Kidney (tissue), 14 donors: Measurements from ENCODE around the gene CD8B2. TPM values are rescaled to one million over a fixed set of nuclear protein-coding genes. Genes with fewer than 3 reads are reported as not detected.
A peak's percentile ranks its signal among the peaks of the same experiment; 100 is the strongest.

ENCODE experiments used
- DNase-seq, 5 donors: peaks; one replicate each; pipeline ENCODE4 v3.0.0-alpha.2; 2013 to 2020
- FAIRE-seq: peaks from 2 replicates; lab custom pipeline; 2012; peaks lifted over from hg19 to GRCh38; lab: Jason Lieb, UNC
- H3K27ac ChIP-seq, 2 donors: one replicate each; pipeline ENCODE4 v1.7.0; 2013; ENCODE audit warnings: low read depth in 2 of 2, low read length in 2 of 2, inconsistent platforms in 1 of 2
- H3K27me3 ChIP-seq: one replicate; pipeline ENCODE4 v1.7.1; 2013; ENCODE audit warnings: low read length, inconsistent platforms; ENCODE audit not compliant: control insufficient read depth, insufficient read depth
- H3K36me3 ChIP-seq, 3 donors: one replicate each; pipeline versions ENCODE4 v1.7.0 to v1.7.1; 2013; ENCODE audit warnings: low read length in 3 of 3, control low read depth in 1 of 3, inconsistent platforms in 1 of 3; ENCODE audit not compliant: insufficient read depth in 3 of 3, control insufficient read depth in 2 of 3
- H3K4me1 ChIP-seq, 3 donors: one replicate each; pipeline versions ENCODE4 v1.7.0 to v1.7.1; 2013; ENCODE audit warnings: low read length in 3 of 3, inconsistent platforms in 1 of 3, low read depth in 1 of 3; ENCODE audit not compliant: control insufficient read depth in 2 of 3, insufficient read depth in 2 of 3
- H3K4me3 ChIP-seq, 3 donors: one replicate each; pipeline versions ENCODE4 v1.7.0 to v1.8.1; 2013; ENCODE audit warnings: low read length in 3 of 3, control low read depth in 1 of 3, inconsistent platforms in 1 of 3
- H3K9ac ChIP-seq, 3 donors: one replicate each; pipeline versions ENCODE4 v1.7.0 to v1.7.1; 2013; ENCODE audit warnings: low read length in 3 of 3, control low read depth in 1 of 3, inconsistent platforms in 1 of 3
- H3K9me3 ChIP-seq, 3 donors: one replicate each; pipeline versions ENCODE4 v1.7.0 to v1.7.1; 2013; ENCODE audit warnings: low read length in 3 of 3, control low read depth in 1 of 3, inconsistent platforms in 1 of 3; ENCODE audit not compliant: control insufficient read depth in 2 of 3, insufficient read depth in 1 of 3
- intact Hi-C: fragments of 100-400 bp; cut with DNase I; formaldehyde crosslinking; loops from one replicate; pipeline ENCODE4 v1.11.1; 2022
- polyA plus RNA-seq: library from polyadenylated mRNA; stranded (reverse); fragments of 350-450 nt; fragmentation: Illumina TruSeq; extraction: RNeasy Lipid Tissue Mini Kit (QIAGEN cat#74804); gene quantifications from one replicate; pipeline ENCODE4 v1.2.3, GENCODE V29; 2014; ENCODE audit warnings: low read depth, low replicate concordance; ENCODE audit not compliant: insufficient read depth
- total RNA-seq: library from RNA; stranded (reverse); fragmentation: NEBNext Ultra II Directional; extraction: Animal tissue kit (Norgen Biotek cat#: 25700); gene quantifications from one replicate; pipeline ENCODE4 v1.2.1, GENCODE V29; 2021
- TF ChIP-seq, protein P1 (sequence below): IDR thresholded peaks from 3 replicates; pipeline ENCODE4 v1.5.1; 2012; ENCODE audit warnings: mild to moderate bottlenecking, moderate library complexity, borderline replicate concordance; ENCODE audit not compliant: insufficient read depth; ENCODE audit errors: extremely low read depth
- donor health status: control.
- donor health status: control.
- donor health status: control.
- donor health status: control.
- donor health status: control.
- donor health status: DM: yes; HTN: yes; CAD: no.
- donor health status: Normal renal cell carcinoma (clear cell type).

The CD8B2 gene
- total and polyA plus RNA-seq, 2 donors from 2014 or later = 0.09 to 0.71 TPM

DNA sequence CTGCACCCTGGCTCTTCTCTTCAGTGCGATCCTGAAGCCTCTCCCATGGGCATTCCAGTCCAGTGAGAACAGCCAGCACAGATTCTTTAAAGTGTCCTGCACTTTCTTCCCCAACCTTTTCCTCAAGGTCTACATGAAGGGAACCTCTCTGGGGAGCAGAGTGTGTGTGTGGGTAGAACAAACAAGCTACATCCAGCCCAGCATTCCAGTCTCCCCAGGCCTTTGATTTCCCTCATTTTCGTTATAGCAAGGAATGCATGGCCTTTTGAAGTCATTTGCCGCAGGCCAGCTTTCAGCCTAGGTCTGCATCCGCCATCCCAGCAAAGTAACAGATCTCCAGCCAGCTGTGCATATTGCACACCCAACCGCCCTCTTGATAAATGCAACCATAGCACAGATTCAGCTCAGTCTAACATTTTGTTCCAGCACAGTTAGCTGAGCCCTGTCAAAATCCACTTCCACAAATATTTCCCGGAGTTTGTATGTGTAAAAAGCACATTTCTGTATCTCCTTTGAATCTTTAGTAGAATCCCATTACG is 44.6 kb downstream of the CD8B2 start:
- TF ChIP-seq, protein P1, sequence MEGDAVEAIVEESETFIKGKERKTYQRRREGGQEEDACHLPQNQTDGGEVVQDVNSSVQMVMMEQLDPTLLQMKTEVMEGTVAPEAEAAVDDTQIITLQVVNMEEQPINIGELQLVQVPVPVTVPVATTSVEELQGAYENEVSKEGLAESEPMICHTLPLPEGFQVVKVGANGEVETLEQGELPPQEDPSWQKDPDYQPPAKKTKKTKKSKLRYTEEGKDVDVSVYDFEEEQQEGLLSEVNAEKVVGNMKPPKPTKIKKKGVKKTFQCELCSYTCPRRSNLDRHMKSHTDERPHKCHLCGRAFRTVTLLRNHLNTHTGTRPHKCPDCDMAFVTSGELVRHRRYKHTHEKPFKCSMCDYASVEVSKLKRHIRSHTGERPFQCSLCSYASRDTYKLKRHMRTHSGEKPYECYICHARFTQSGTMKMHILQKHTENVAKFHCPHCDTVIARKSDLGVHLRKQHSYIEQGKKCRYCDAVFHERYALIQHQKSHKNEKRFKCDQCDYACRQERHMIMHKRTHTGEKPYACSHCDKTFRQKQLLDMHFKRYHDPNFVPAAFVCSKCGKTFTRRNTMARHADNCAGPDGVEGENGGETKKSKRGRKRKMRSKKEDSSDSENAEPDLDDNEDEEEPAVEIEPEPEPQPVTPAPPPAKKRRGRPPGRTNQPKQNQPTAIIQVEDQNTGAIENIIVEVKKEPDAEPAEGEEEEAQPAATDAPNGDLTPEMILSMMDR = no peak
- H3K4me3 ChIP-seq = no peak overlapping the region
- FAIRE-seq (no peak), DNase-seq (peak in 3 of 5 donors; percentile 19 to 38 (median 23))
- intact Hi-C loops = no loop called here
- no peak overlapping the region for H3K27ac ChIP-seq
- H3K9me3 ChIP-seq = no peaks in the 10 kb centered on the region
- H3K4me1 ChIP-seq = peaks cover 0 to 3% (median 3%) of the 10 kb centered on the region in 3 donors
- H3K27me3 ChIP-seq = no peaks in the 10 kb centered on the region
- H3K36me3 ChIP-seq = no peaks in the 10 kb centered on the region
- no peak overlapping the region for H3K9ac ChIP-seq

DNA sequence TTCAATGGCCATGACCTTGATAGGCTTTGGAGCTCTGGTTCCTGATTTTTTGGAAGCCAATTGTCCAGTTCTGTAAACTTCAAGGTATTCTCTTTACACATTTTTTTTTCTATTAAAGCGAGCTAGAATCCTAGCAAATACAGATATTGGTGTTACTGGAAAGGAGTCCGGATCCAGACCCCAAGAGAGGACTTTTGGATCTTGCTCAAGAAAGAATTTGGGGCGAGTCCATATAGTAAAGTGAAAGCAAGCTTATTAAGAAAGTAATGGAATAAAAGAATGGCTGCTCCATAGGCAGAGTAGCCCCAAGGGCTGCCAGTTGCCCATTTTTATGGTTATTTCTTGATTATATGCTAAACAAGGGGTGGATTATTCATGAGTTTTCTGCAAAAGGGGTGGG is 45.1 kb downstream of the CD8B2 start:
- H3K4me1 ChIP-seq = peaks cover 0 to 3% (median 3%) of the 10 kb centered on the region in 3 donors
- TF ChIP-seq, protein P1 = no peak
- intact Hi-C loops = no loop called here
- H3K27me3 ChIP-seq = no peaks in the 10 kb centered on the region
- FAIRE-seq (no peak), DNase-seq (no peak)
- no peak overlapping the region for H3K27ac ChIP-seq
- H3K36me3 ChIP-seq = no peaks in the 10 kb centered on the region
- H3K4me3 ChIP-seq = no peak overlapping the region
- no peaks in the 10 kb centered on the region for H3K9me3 ChIP-seq
- no peak overlapping the region for H3K9ac ChIP-seq

DNA sequence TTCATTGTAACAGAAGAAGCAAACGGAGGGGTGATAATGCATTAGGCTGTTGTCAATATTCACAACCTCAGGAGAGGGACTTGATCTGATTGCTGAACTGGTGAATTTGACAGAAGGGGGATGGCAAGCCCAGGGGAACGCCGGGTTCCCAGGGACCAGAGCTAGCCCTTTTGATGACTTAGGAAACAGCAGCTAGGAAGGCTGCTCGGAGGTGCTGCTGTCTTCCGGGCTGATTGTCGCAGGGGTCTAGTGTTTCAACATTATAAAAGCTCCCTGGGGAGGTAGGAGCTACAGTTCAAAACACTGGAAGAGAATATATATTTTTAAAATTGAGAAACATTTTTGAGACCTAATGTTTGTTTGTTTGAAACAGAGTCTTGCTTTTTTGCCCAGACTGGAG is 47.3 kb downstream of the CD8B2 start:
- no peaks in the 10 kb centered on the region for H3K27me3 ChIP-seq
- no peak for FAIRE-seq
- no peaks in the 10 kb centered on the region for H3K9me3 ChIP-seq
- DNase-seq = no peak
- H3K36me3 ChIP-seq = no peaks in the 10 kb centered on the region
- H3K4me1 ChIP-seq = peaks cover 0 to 3% (median 3%) of the 10 kb centered on the region in 3 donors
- no peak overlapping the region for H3K27ac ChIP-seq
- H3K4me3 ChIP-seq = no peak overlapping the region
- H3K9ac ChIP-seq = no peak overlapping the region
- TF ChIP-seq, protein P1 = no peak
- intact Hi-C loops = no loop called here

DNA sequence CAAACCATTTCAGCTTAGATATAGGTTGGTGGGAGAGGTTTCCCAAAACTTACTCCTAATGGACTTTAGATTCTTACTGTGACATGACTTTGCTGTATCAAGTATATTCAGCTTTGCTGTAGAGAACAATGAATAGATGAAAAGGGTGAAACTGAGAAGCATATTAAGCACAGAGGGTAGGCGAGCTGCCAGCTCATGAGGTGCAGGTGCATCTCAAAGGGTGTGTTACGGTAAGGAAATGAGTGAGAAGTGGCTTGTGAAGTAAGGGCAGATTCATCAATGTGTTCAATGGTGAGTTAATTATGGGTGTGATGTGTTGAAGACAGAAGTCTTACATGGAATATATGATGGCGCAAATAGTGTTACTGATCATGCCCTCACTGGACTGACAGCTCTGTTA is 49.3 kb downstream of the CD8B2 start:
- Histone ChIP-seq H3K27me3 (no peaks in the 10 kb centered on the region), H3K4me1 (peaks cover 0 to 3% (median 3%) of the 10 kb centered on the region in 3 donors), H3K9me3 (no peaks in the 10 kb centered on the region), H3K36me3 (no peaks in the 10 kb centered on the region), H3K9ac (no peak overlapping the region), H3K4me3 (no peak overlapping the region), H3K27ac (no peak overlapping the region)
- no peak for FAIRE-seq
- DNase-seq = no peak
- intact Hi-C loops = no loop called here
- TF ChIP-seq, protein P1 = no peak
